NCI-H1694 (cell line): ENCODE results near the gene JADE2.
"Not testable (repeated sequence)": the region's sequence is repeated elsewhere in the genome, so short reads cannot be mapped to it uniquely, and the experiment has no call there.

ENCODE experiments used
- DNase-seq: peaks from one replicate; lab custom pipeline; 2025; lab: John Stamatoyannopoulos, UW

Gene JADE2

DNA sequence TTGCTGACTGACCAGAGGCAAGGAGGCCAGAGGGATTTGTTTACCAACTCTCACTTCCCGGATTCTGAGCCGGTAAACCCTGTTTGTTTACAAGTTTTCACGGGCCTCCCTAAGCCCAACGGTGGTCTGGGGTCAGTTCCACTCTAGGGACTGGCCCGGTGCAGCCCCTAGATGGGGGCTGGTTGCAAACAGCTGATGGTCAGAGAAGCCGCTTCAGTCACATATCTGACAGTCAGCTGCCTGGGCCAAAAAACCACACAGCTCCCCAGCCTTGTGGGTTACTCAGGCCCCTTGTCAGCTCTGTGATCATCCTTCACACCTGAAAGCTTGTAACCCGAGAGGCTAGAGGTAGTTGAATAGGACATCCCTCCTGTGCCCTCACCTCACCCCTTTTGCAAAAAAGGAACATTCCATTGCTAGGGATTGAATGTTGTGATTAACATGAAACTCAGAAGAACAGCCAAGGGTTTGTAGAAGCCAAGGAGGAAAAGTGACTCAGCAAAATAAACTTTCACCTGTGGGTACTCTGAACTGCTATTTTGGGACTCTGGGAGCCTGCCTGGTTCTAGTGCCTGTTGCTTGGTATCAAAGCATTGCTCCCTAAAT, 66.8 kb downstream of the JADE2 start:
- DNase-seq = no peak

DNA sequence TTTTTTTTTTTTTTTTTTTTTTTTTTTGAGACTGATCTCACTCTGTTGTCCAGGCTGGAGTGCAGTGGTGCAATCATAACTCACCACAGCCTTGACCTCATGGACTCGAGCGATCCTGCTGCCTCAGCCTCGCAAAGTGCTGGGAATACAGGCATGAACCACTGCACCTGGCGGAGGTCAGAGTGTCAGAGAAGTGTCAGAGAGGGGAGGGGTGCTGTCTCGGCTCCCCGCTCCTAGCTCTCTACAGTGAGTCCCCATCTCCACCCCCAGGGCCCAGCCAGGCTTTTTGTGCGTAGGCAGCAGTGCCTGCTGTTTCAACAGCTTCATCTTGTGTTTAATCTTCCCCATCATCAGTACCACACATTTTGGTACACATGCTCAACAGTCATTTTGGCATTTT, 68.9 kb downstream of the JADE2 start:
- DNase-seq = no peak

GRCh38 chr5:134594797-134595457, 69.5 kb downstream of the JADE2 start:
- peak; percentile 9 for DNase-seq

- peak; percentile 9 for DNase-seq
Measured at GRCh38 chr5:134595458-134595838, 70.0 kb downstream of the JADE2 start.

DNA sequence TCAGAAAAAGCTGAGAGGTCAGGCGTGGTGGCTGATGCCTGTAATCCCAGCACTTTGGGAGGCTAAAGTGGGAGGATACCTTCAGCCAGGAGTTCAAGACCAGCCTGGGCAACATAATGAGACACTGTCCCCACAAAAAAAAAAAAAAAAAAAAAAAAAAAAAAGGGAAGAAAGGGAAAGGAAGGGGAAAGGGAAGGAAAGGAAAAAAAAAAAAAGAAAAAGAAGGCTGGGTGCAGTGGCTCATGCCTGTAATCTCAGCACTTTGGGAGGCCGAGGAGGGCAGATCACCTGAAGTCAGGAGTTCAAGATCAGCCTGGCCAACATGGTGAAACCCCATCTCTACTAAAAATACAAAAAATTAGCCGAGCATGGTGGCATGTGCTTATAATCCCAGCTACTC, 74.3 kb downstream of the JADE2 start:
- not testable (repeated sequence) for DNase-seq

GRCh38 chr5:134600600-134600999, 75.1 kb downstream of the JADE2 start:
- no peak for DNase-seq

DNA sequence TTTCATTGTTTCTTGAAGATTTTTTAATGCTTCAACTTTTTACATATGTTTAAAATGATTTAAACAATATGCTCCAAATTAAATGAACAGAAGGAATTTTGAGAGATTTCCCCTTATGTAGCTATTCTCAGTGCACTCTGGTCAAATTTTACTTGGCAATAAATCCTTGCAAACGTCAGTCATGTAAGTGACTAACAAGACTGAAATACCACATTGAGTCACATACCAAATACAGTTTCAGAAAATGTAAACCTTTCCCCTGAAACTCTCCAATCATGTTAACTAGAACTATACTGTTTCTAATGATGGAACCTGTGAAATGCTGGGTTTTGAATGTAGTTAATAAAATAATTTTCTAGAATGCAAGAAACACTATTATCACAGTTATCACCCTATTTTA, 77.6 kb downstream of the JADE2 start:
- no peak for DNase-seq

- no peak for DNase-seq
Measured at GRCh38 chr5:134604908-134605307, 79.4 kb downstream of the JADE2 start.

DNA sequence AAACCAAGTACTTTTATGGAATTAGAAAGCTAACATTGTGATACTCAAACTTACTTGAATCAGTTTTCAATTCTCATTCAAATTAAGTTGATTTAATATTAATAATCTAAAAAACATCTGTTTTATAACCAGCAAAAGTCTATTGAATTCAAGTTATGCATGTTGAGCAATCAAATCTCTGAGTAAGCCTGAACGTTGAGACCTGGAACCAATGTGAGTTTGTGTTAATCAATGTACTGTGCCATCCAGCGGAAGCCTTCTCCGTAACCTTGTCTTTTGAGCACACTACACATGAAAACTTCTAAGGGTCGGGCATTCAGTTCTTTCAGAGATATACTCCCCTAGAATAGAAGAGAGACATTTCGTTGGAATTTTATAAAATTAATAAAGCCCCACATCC, 81.3 kb downstream of the JADE2 start:
- DNase-seq = no peak

GRCh38 chr5:134608555-134608954, 83.1 kb downstream of the JADE2 start:
- no peak for DNase-seq

DNA sequence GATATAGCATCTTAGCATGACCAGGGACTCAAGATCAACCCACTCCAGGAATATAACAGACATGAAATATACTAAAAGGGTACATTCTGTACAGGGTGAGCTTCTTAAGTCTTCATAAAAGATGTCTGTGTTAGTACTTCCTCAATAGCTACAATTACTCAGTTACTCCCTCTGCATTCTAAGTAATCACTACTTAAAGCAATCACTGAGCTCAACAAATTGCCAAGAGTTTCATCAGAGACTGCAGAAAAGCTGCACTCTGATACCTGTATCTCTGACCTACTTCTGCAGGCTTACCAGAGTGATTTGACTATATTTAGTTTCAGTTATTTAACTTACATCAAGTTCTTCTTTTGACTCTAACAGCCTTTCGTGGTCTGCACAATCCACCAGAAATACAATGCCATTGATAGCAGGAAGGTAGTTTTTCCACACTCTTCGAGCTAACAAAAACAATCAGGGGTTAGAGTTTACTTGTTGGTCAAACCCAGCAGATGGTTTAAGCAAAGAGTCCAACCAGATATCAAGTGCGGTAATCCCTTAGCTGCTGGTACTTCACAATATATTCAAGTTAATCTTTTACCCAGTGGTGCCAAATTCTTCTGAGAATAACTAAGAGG, 83.9 kb downstream of the JADE2 start:
- DNase-seq = no peak

- DNase-seq = no peak
Measured at GRCh38 chr5:134610725-134611124, 85.3 kb downstream of the JADE2 start.

DNA sequence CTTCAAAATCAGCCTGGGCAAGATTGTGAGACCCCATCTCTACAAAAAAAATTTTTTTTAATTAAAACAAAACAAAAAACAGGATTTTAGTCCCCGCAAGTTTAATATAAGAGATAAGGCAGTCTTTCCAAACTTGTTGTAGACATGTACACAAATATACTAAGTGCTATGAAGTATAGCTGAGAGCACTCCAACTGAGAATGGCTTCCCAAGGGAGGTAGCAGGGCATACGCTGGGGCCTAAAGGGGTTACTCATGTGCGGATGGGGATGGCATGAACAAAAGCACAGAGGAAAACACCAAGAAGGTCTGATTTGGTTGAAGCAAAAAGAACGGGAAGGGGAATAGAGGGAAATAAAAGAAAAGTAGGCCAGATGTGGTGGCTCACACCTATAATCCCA, 86.0 kb downstream of the JADE2 start:
- no peak for DNase-seq

DNA sequence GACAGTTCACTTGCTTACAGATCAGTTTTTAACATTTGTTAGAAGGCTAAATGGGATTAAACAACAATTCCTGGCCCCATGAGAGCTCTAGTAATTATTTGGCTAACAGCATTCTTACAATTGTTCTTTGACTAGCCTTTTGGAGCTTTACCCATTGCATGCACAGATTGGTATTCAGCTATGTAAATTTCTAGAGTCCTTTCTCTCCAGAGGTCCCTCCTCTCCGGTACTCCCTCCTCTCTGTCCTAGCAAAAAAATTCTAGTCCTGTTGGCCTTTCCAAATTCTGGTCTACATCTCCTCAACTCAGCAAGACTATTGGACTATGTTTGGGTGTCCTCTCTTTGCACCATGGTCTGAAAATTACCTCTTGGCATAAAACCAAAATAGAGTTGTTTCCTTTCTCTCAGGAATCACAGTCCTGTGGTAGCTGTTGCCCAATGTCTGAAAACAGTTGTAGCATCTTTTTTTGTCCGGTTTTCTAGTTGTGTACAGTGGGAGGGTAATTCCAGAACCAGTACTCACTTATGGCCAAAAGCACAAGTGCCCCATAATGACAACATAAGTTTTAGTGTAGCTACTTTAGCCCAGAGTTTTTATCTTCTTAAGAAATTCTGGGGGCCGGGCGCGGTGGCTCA, 89.1 kb downstream of the JADE2 start:
- no peak for DNase-seq

GRCh38 chr5:134620634-134621033, 95.2 kb downstream of the JADE2 start:
- DNase-seq = no peak

DNA sequence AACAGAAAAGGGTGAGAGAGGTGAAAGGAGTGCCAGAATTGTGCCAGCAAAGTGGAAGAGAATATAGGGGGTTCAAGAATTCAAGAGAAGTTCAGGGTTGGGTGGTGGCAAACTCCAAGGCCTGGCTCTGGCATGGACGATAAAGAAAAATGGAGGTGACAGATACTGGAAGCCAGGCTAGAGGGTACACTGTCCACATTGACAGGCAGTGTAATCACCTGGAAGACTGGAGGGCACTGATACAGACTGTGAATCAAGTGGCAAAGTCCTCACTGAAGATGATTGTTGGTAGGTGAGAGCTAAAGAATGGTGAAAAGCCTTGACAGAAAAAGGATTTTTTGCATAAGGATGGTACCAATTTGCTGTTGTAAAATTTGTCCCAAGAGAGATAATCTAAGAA, 100.1 kb downstream of the JADE2 start:
- DNase-seq = no peak

DNA sequence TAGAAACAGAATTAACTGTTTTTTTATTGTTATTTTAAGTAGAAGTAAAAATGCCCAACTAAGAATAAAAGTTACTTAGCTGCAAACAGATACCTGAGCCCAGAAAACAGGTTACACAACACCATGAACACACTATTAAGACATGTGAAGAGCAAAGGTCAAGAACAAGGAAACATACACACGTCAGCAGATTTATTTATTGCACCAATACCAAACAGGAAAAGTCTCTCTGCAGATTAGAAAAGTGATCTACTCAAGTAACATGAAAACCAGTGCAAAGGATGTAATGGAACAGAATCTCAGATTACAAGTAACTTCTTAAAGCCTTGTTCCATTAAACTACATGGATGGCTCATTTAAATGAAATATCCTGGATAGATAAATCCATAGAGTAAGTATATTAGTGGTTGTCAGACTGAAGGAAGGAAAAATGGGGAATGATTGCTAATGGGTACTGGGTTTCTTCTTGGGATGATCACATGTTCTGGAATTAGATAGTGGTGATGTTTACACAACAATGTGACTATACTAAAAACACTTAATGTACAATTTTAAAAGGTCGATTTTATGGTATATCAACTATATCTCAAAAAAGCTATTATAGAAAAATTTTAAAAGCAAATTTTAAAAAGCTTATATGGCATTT, 101.0 kb downstream of the JADE2 start:
- no peak for DNase-seq
